ENCODE results near the gene SEZ6L.

DNA sequence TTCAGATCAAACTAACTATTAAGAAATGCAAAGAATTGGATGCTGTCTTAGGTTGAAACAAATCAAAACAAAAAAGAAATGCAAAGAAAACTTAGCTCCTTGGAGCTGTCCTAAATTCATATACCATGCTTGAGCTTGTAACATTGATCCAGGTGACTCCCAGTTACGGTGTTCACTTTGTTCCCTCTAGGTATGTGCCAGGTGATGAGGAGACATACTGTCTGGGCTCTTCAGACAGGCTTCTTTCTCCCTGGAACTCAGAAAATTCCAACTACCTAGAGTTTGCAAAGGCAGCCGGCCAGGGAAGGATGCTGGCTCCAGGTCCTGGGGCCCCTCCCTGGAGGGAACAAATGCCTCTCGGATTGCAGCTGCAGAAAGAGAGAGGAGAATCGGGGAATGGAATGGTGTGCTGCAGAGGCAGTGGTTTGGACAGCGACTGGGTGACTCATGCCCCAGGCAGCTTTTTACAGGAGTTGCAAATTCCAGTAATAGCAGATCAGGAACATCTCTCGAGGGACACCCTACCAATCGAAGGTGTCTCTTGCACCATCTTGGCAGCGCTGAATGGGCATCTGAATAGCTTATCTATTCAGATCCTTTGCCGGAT lies 247.5 kb downstream of the SEZ6L start:
- TF ChIP-seq, protein P1, sequence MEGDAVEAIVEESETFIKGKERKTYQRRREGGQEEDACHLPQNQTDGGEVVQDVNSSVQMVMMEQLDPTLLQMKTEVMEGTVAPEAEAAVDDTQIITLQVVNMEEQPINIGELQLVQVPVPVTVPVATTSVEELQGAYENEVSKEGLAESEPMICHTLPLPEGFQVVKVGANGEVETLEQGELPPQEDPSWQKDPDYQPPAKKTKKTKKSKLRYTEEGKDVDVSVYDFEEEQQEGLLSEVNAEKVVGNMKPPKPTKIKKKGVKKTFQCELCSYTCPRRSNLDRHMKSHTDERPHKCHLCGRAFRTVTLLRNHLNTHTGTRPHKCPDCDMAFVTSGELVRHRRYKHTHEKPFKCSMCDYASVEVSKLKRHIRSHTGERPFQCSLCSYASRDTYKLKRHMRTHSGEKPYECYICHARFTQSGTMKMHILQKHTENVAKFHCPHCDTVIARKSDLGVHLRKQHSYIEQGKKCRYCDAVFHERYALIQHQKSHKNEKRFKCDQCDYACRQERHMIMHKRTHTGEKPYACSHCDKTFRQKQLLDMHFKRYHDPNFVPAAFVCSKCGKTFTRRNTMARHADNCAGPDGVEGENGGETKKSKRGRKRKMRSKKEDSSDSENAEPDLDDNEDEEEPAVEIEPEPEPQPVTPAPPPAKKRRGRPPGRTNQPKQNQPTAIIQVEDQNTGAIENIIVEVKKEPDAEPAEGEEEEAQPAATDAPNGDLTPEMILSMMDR (IDR thresholded peaks at IDR 0.05; ENCODE audit: poor library complexity, severe bottlenecking): no peak
- TF ChIP-seq RAD21 (conservative IDR thresholded peaks at IDR 0.05) (no peak), SMC3 (conservative IDR thresholded peaks at IDR 0.05; ENCODE audit: poor library complexity) (no peak), EZH2 (IDR thresholded peaks at IDR 0.05; ENCODE audit: borderline replicate concordance, insufficient read depth, low read length, poor library complexity, severe bottlenecking) (no peak), POLR2AphosphoS5 (IDR thresholded peaks at IDR 0.05) (no peak), EP300 (conservative IDR thresholded peaks at IDR 0.05; ENCODE audit: poor library complexity, severe bottlenecking) (no peak), TAF1 (IDR thresholded peaks at IDR 0.05; ENCODE audit: low read depth) (no peak)
- TF ChIP-seq, protein P2, sequence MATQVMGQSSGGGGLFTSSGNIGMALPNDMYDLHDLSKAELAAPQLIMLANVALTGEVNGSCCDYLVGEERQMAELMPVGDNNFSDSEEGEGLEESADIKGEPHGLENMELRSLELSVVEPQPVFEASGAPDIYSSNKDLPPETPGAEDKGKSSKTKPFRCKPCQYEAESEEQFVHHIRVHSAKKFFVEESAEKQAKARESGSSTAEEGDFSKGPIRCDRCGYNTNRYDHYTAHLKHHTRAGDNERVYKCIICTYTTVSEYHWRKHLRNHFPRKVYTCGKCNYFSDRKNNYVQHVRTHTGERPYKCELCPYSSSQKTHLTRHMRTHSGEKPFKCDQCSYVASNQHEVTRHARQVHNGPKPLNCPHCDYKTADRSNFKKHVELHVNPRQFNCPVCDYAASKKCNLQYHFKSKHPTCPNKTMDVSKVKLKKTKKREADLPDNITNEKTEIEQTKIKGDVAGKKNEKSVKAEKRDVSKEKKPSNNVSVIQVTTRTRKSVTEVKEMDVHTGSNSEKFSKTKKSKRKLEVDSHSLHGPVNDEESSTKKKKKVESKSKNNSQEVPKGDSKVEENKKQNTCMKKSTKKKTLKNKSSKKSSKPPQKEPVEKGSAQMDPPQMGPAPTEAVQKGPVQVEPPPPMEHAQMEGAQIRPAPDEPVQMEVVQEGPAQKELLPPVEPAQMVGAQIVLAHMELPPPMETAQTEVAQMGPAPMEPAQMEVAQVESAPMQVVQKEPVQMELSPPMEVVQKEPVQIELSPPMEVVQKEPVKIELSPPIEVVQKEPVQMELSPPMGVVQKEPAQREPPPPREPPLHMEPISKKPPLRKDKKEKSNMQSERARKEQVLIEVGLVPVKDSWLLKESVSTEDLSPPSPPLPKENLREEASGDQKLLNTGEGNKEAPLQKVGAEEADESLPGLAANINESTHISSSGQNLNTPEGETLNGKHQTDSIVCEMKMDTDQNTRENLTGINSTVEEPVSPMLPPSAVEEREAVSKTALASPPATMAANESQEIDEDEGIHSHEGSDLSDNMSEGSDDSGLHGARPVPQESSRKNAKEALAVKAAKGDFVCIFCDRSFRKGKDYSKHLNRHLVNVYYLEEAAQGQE (IDR thresholded peaks at IDR 0.05; ENCODE audit: borderline replicate concordance): no peak

Measured in neural cell (in vitro differentiated cells).